ENCODE results near the gene RAVER1.
"Not testable (repeated sequence)": the region's sequence is repeated elsewhere in the genome, so short reads cannot be mapped to it uniquely, and the experiment has no call there.

The RAVER1 gene

GRCh38 chr19:10344780-10345179 is 11.5 kb upstream of the RAVER1 start:
- DNase-seq (ENCODE audit: low read depth in 1 of 2, low spot score in 1 of 2): no peak

GRCh38 chr19:10343495-10343894 is 10.2 kb upstream of the RAVER1 start:
- DNase-seq (ENCODE audit: low read depth in 1 of 2, low spot score in 1 of 2): no peak

GRCh38 chr19:10339977-10340376 is 6.6 kb upstream of the RAVER1 start:
- no peak for DNase-seq (ENCODE audit: low read depth in 1 of 2, low spot score in 1 of 2)

- peak in 1 of 2 donors; percentile 56 for DNase-seq (ENCODE audit: low read depth in 1 of 2, low spot score in 1 of 2)
Measured at GRCh38 chr19:10339380-10339960, 6.1 kb upstream of the RAVER1 start, which contains the start of gene ICAM3. ICAM3 (minus strand) TSS chr19:10339624; CDS start chr19:10339614, 10 bp downstream.

GRCh38 chr19:10338940-10339339 is 5.6 kb upstream of the RAVER1 start:
- DNase-seq (ENCODE audit: low read depth in 1 of 2, low spot score in 1 of 2): no peak

GRCh38 chr19:10336725-10337124 is 3.4 kb upstream of the RAVER1 start:
- not testable (repeated sequence) for DNase-seq (ENCODE audit: low read depth in 1 of 2, low spot score in 1 of 2)

- DNase-seq (ENCODE audit: low read depth in 1 of 2, low spot score in 1 of 2): no peak
Measured at GRCh38 chr19:10335352-10335985, 2.1 kb upstream of the RAVER1 start.

- no peak for DNase-seq (ENCODE audit: low read depth in 1 of 2, low spot score in 1 of 2)
Measured at GRCh38 chr19:10334588-10335351, 1.4 kb upstream of the RAVER1 start.

- DNase-seq (ENCODE audit: low read depth in 1 of 2, low spot score in 1 of 2): no peak
Measured at GRCh38 chr19:10333758-10334587, 644 bp upstream of the RAVER1 start.

- no peak for DNase-seq (ENCODE audit: low read depth in 1 of 2, low spot score in 1 of 2)
Measured at GRCh38 chr19:10332158-10332964, 968 bp downstream of the RAVER1 start.

- no peak for DNase-seq (ENCODE audit: low read depth in 1 of 2, low spot score in 1 of 2)
Measured at GRCh38 chr19:10329555-10329954, 3.8 kb downstream of the RAVER1 start.

GRCh38 chr19:10328558-10329429 is 4.5 kb downstream of the RAVER1 start:
- no peak for DNase-seq (ENCODE audit: low read depth in 1 of 2, low spot score in 1 of 2)

- DNase-seq (ENCODE audit: low read depth in 1 of 2, low spot score in 1 of 2): no peak
Measured at GRCh38 chr19:10327793-10328192, 5.5 kb downstream of the RAVER1 start.

- DNase-seq (ENCODE audit: low read depth in 1 of 2, low spot score in 1 of 2): no peak
Measured at GRCh38 chr19:10325732-10326131, 7.6 kb downstream of the RAVER1 start.

- no peak for DNase-seq (ENCODE audit: low read depth in 1 of 2, low spot score in 1 of 2)
Measured at GRCh38 chr19:10321874-10322835, 11.2 kb downstream of the RAVER1 start.

GRCh38 chr19:10321417-10321797 is 11.9 kb downstream of the RAVER1 start:
- DNase-seq (ENCODE audit: low read depth in 1 of 2, low spot score in 1 of 2): no peak

GRCh38 chr19:10320602-10321416 is 12.5 kb downstream of the RAVER1 start:
- no peak for DNase-seq (ENCODE audit: low read depth in 1 of 2, low spot score in 1 of 2)
